ENCODE measurements around the gene ASB3. TPM values are rescaled to one million over a fixed set of nuclear protein-coding genes. Genes with fewer than 3 reads are reported as not detected.
"Not testable (repeated sequence)": the region's sequence is repeated elsewhere in the genome, so short reads cannot be mapped to it uniquely, and the experiment has no call there.

The ASB3 gene
- polyA plus RNA-seq, 6 donors from 2014 or later, result 19.3 to 30.2 (median 21.0) TPM

DNA sequence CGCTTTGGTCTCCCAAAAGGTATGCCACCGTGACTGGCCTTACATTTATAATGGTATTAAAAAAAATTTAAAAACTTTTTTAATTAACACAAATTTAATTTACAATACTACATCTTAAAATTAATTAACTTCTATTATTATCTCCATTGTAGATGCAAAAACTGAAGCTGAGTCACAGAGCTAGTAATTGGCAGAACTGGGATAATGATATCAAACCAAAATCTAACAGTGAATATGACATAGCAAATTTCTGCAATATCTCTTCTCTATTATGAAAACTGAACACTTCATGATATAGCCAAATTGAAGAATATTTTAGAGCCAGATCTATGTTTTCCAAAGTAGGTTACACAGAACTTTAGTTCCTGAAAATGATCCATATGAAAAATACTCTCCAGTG lies 85.5 kb downstream of the ASB3 start:
- Mint-ChIP-seq H3K27me3 (no peaks in the 10 kb centered on the region), H3K9me3 (no peaks in the 10 kb centered on the region), H3K36me3 (peaks cover 36 to 43% of the 10 kb centered on the region in 2 donors), H3K27ac (no peak overlapping the region), H3K4me1 (no peaks in the 10 kb centered on the region), H3K4me3 (no peak overlapping the region)
- DNase-seq (no peak), ATAC-seq (ENCODE audit: low read depth in 2 of 2) (no peak)

DNA sequence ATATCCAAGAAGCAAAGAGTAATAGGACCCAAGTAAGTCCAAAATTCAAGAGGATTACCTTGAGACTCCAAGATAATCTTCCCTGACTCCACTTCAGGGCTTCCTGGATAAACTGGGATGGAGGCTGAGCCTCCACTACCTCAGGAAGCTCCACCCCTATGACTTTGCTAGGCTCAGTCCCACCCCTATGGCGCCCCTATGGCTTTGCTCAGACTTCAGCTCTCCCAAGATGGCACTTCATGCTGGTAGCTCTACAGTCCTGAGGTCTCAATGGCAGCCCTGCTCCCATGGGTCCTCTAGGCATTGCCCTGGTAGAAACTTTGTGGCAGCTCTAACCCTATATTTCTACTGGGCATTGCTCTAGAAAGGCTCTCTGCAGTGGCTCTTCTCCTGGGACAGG lies 89.1 kb downstream of the ASB3 start:
- Mint-ChIP-seq H3K27me3 (no peaks in the 10 kb centered on the region), H3K4me3 (no peak overlapping the region), H3K36me3 (peaks cover 29 to 36% of the 10 kb centered on the region in 2 donors), H3K27ac (no peak overlapping the region), H3K9me3 (no peaks in the 10 kb centered on the region), H3K4me1 (no peaks in the 10 kb centered on the region)
- ATAC-seq (ENCODE audit: low read depth in 2 of 2), result no peak
- DNase-seq, result no peak

DNA sequence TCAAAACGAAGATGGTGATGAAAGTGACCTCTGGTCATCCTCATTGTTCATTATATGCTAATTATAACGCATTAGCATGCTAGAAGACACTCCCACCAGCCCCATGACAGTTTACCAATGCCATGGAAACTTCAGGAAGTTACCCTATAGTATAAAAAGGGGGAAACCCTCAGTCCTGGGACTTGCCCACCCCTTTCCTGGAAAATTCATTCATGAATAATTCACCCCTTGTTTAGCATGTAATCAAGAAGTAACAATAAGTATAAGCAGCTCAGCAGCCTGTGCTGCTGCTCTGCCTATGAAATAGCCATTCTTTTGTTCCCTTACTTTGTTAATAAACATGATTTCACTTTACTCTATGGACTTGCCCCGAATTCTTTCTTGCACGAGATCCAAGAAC lies 89.7 kb downstream of the ASB3 start:
- Mint-ChIP-seq H3K4me1 (no peaks in the 10 kb centered on the region), H3K4me3 (no peak overlapping the region), H3K36me3 (peaks cover 29 to 36% of the 10 kb centered on the region in 2 donors), H3K27me3 (no peaks in the 10 kb centered on the region), H3K27ac (no peak overlapping the region), H3K9me3 (no peaks in the 10 kb centered on the region)
- DNase-seq (no peak), ATAC-seq (ENCODE audit: low read depth in 2 of 2) (no peak)

DNA sequence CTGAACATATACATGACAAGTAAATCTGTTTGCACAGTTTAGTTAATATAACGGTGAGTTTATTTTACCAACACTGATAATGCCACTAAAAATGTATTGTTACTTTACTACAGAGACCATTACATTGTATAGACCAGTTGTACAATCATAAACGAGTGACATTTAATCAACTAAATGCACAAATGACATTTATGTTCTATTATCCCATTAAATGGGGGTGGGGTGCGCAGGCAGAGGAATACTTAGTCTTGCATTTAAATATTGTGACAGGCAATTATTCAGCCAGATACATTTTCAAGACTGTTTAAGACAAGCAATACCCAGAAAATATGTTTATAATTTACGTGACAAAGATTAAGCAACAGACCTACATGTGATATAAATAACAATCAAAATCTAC lies 91.2 kb downstream of the ASB3 start:
- H3K4me3 Mint-ChIP-seq, result no peak overlapping the region
- H3K9me3 Mint-ChIP-seq, result no peaks in the 10 kb centered on the region
- no peaks in the 10 kb centered on the region for H3K27me3 Mint-ChIP-seq
- peaks cover 29 to 46% of the 10 kb centered on the region in 2 donors for H3K36me3 Mint-ChIP-seq
- DNase-seq (no peak), ATAC-seq (ENCODE audit: low read depth in 2 of 2) (no peak)
- H3K27ac Mint-ChIP-seq, result no peak overlapping the region
- H3K4me1 Mint-ChIP-seq, result no peaks in the 10 kb centered on the region

DNA sequence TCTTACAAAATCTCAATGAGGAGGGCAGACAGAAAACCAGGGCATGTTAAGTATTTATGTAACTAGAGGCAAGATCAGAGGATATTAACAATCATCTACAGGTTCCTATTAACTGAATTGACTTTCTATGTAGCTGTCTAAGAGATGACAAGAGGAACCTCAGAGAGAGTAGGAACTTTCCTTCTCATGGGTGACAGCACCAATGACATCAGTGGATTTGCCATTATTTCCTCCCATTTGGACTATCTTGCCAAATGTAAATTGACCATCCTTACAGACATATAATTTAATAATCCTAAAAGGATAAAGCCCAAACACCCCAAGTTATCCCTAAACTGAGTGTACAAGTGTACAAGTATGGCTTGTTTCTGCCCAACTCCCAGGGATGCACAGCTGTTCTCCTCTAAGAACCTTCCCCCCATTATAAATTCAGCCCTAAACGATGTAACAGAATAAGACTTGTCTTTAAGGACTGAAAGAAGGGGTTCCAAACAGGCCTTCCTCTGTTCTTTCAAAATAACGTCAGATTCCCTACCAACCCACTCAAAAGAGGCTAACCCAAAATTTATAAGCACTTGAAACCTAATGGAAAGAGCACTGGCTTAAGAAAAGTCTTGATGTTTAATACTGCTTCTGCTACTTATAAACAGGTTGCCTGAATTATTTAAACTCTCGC lies 92.5 kb downstream of the ASB3 start:
- Mint-ChIP-seq H3K27ac (peak overlapping the region in 1 of 6 donors; percentile 22), H3K4me1 (no peaks in the 10 kb centered on the region), H3K4me3 (no peak overlapping the region), H3K27me3 (no peaks in the 10 kb centered on the region), H3K36me3 (peaks cover 17 to 34% of the 10 kb centered on the region in 2 donors), H3K9me3 (no peaks in the 10 kb centered on the region)
- ATAC-seq (ENCODE audit: low read depth in 2 of 2) (no peak), DNase-seq (no peak)

DNA sequence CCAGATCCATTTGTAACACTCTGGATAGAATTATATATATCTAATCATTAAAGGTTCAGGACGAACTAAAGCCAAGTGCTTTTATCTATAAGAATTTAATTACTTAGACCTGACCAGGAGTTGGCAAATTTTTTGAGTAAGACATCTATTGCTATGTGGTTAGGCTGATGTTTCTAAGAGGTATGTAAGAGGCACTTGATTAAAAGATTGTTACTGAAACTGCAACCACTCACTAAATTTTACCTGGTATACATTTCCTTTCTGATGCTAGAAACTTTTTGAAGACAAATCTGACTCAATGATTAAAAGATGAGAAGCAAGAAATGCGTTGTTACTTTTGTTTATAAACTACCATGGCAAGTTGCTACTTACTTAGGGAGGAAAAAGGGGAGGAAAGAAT lies 95.9 kb downstream of the ASB3 start:
- no peak overlapping the region for H3K4me3 Mint-ChIP-seq
- no peaks in the 10 kb centered on the region for H3K4me1 Mint-ChIP-seq
- H3K27me3 Mint-ChIP-seq, result no peaks in the 10 kb centered on the region
- DNase-seq (no peak), ATAC-seq (ENCODE audit: low read depth in 2 of 2) (no peak)
- no peak overlapping the region for H3K27ac Mint-ChIP-seq
- peaks cover 1 to 17% of the 10 kb centered on the region in 2 donors for H3K36me3 Mint-ChIP-seq
- H3K9me3 Mint-ChIP-seq, result no peaks in the 10 kb centered on the region

DNA sequence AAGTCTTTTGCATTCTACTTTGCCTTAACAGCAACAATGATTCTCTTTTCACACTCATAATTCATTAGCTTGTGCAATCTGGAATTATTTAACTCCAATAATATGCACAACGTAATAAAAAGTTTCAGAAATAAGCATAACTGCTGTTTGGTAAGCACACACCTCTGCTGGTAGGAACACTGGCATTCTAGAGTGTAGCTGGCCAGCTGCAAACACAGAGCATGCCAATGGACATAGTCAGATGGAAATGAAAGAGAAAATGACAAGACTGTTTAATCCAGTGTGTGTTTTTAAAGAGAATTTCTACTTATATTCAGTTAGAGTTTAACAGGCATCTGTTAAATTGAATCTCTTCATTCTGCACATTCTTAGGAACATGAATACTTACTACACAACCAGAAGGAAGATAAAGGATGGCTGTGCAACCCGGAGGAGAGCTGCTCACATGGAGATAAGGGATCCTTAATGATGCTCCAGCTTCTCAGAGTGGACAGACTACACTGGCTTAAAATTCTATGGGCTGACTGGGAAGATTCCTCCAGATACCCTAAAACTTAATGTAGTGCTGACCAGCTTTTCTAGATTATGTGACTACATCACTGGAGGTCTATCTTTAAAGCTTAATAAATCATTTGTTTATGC lies 113.8 kb downstream of the ASB3 start:
- Mint-ChIP-seq H3K4me1 (peaks cover 0 to 1% (median 0%) of the 10 kb centered on the region in 3 donors), H3K27me3 (no peaks in the 10 kb centered on the region), H3K36me3 (peaks cover 6 to 10% of the 10 kb centered on the region in 2 donors), H3K27ac (peak overlapping the region in 1 of 6 donors; percentile 18), H3K9me3 (peaks cover 0 to 2% (median under 1%) of the 10 kb centered on the region in 7 donors), H3K4me3 (no peak overlapping the region)
- DNase-seq (no peak), ATAC-seq (ENCODE audit: low read depth in 2 of 2) (no peak)

DNA sequence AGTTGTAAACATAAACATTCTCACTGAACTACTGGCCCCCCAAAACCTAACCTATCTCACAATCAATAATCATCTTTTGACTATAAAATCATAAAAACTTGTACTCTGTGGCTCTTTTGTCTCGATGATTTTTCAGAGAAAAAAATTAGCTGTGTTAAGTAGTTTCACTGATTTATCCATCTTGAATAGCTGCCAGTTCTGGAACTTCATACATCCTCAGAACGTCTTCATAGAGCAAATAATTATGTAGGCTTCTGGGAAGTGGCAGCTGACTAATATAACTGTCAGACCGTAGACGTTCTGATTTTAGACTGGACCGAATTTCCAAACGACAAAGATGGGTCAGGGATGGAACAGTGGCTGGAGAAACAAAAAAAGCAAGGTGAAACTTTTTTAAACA lies 116.4 kb downstream of the ASB3 start:
- H3K27ac Mint-ChIP-seq, result no peak overlapping the region
- H3K4me3 Mint-ChIP-seq, result no peak overlapping the region
- H3K9me3 Mint-ChIP-seq, result peaks cover 0 to 12% (median 8%) of the 10 kb centered on the region in 7 donors
- peaks cover 9 to 10% of the 10 kb centered on the region in 2 donors for H3K36me3 Mint-ChIP-seq
- ATAC-seq (ENCODE audit: low read depth in 2 of 2) (no peak), DNase-seq (no peak)
- no peaks in the 10 kb centered on the region for H3K4me1 Mint-ChIP-seq
- no peaks in the 10 kb centered on the region for H3K27me3 Mint-ChIP-seq

DNA sequence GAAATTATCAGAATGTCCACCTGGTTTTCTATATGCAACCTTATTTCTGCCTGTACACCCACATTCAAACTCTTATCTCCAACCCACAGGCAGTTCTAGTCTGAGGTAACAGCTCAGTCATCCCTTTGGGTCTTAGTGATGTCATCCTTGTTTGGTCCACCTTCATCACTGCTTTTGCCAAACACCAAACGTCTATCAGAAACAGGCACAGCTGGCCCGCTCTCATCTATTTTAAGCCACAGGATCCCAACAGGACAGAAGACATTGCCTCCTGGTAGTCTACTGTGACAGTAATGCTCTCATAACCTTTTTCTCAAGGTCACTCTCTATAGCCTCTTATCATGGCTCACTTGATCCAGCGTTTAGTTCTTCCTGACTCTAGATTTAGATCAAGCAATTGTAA lies 118.1 kb downstream of the ASB3 start:
- ATAC-seq (ENCODE audit: low read depth in 2 of 2) (no peak), DNase-seq (no peak)
- Mint-ChIP-seq H3K4me1 (peaks cover 0 to 5% (median 0%) of the 10 kb centered on the region in 3 donors), H3K36me3 (peaks cover 11 to 22% of the 10 kb centered on the region in 2 donors), H3K4me3 (no peak overlapping the region), H3K27me3 (no peaks in the 10 kb centered on the region), H3K27ac (peak overlapping the region in 1 of 6 donors; percentile 55), H3K9me3 (peaks cover 3 to 21% (median 8%) of the 10 kb centered on the region in 7 donors)

DNA sequence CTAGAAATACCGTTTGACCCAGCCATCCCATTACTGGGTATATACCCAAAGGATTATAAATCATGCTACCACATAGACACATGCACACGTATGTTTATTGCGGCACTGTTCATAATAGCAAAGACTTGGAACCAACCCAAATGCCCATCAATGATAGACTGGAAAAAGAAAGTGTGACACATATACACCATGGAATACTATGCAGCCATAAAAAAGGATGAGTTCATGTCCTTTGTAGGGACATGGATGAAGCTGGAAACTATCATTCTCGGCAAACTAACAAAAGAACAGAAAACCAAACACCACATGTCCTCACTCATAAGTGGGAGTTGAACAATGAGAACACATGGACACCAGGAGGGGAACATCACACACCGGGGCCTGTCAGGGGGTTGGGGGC lies 119.6 kb downstream of the ASB3 start:
- not testable (repeated sequence) for DNase-seq; H3K27me3 Mint-ChIP-seq; H3K4me3 Mint-ChIP-seq; H3K4me1 Mint-ChIP-seq; ATAC-seq (ENCODE audit: low read depth in 2 of 2)
- Mint-ChIP-seq H3K9me3 (peaks cover 3 to 22% (median 8%) of the 10 kb centered on the region in 7 donors), H3K36me3 (peaks cover 19 to 23% of the 10 kb centered on the region in 2 donors), H3K27ac (peak overlapping the region in 1 of 6 donors; percentile 42)

DNA sequence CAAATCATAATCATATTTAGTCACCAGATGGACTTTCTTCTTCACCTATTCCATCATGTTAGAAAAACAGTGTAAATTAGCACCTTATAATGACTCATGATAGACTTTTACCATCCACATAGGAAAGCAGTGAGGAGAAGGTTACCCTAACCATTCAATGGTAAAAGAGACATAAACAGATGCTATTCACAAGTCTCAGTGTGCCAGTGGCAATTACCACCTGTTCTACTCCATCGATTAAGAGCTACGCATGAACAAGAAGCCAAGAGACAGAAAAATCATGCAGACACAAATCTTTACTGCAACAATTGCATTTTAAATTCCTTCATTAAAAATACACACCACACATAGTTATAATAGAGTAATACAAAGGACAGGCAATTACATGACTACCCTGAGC lies 125.9 kb downstream of the ASB3 start:
- no peak overlapping the region for H3K4me3 Mint-ChIP-seq
- H3K4me1 Mint-ChIP-seq, result peaks cover 0 to 9% (median 0%) of the 10 kb centered on the region in 3 donors
- H3K27ac Mint-ChIP-seq, result no peak overlapping the region
- DNase-seq (no peak), ATAC-seq (ENCODE audit: low read depth in 2 of 2) (no peak)
- peaks cover 10 to 13% of the 10 kb centered on the region in 2 donors for H3K36me3 Mint-ChIP-seq
- no peaks in the 10 kb centered on the region for H3K27me3 Mint-ChIP-seq
- H3K9me3 Mint-ChIP-seq, result peaks cover 0 to 12% (median 1%) of the 10 kb centered on the region in 7 donors

DNA sequence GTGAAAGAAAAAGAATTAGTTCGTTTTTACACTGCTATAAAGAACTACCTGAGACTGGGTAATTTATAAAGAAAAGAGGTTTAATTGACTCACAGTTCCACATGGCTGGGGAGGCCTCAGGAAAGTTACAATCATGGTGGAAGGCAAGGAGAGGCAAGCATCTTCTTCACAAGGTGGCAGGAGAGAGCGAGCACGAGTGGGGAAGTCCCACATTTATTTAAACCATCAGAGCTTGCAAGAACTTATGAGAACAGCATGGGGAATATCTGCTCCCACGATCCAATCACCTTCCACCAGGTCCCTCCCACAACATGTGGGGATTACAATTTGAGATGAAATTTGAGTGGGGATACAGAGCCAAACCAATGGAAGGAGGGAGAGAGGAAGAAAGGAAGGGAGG lies 128.3 kb downstream of the ASB3 start:
- not testable (repeated sequence) for H3K27me3 Mint-ChIP-seq; DNase-seq; ATAC-seq (ENCODE audit: low read depth in 2 of 2); H3K9me3 Mint-ChIP-seq; H3K4me3 Mint-ChIP-seq; H3K4me1 Mint-ChIP-seq; H3K36me3 Mint-ChIP-seq
- peak overlapping the region in 2 of 6 donors; percentile 39 to 56 for H3K27ac Mint-ChIP-seq

DNA sequence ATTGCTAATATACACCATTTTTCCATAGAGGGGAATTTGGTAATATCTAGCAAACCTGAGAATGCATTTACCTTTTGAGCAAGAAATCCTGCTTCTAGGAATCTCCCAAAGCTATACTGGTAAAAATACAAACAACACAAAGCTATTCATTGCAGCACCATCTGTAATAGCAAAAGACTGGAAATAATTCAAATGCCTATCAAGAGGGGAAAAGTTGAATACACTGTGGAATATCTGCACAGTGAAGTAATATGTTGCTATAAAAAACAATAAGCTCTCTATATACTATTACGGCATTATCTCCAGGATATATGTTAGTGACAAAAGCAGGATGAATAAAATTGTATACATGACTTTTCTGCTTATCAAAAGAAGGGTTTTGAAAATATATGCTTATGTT lies 131.5 kb downstream of the ASB3 start:
- no peak overlapping the region for H3K4me3 Mint-ChIP-seq
- no peaks in the 10 kb centered on the region for H3K27me3 Mint-ChIP-seq
- peaks cover 0 to 7% of the 10 kb centered on the region in 2 donors for H3K36me3 Mint-ChIP-seq
- ATAC-seq (ENCODE audit: low read depth in 2 of 2) (no peak), DNase-seq (no peak)
- peaks cover 0 to 8% (median 0%) of the 10 kb centered on the region in 7 donors for H3K9me3 Mint-ChIP-seq
- H3K27ac Mint-ChIP-seq, result no peak overlapping the region
- H3K4me1 Mint-ChIP-seq, result peaks cover 0 to 4% (median 0%) of the 10 kb centered on the region in 3 donors

DNA sequence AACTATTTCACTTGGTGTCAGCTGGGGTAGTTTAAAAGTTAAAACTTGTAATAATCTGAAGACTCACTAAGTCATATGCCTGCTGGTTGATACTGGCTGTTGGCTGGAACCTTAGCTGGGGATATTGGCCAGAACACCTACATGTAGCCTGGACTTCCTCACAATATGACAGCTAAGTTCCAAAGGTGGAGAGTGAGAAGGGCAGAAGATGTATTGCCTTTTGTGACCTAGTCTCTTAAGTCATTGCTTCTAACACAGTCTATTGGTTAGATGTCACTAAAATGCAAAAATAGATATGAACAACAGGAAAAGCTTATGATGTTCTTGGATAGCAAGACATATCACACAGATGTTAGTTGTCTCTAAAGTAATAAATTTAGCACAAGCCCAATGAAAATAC lies 132.4 kb downstream of the ASB3 start:
- H3K27ac Mint-ChIP-seq, result no peak overlapping the region
- H3K9me3 Mint-ChIP-seq, result peaks cover 0 to 8% (median 0%) of the 10 kb centered on the region in 7 donors
- peaks cover 0 to 4% (median 0%) of the 10 kb centered on the region in 3 donors for H3K27me3 Mint-ChIP-seq
- H3K36me3 Mint-ChIP-seq, result peaks cover 0 to 7% of the 10 kb centered on the region in 2 donors
- ATAC-seq (ENCODE audit: low read depth in 2 of 2) (no peak), DNase-seq (no peak)
- H3K4me1 Mint-ChIP-seq, result peaks cover 0 to 4% (median 0%) of the 10 kb centered on the region in 3 donors
- H3K4me3 Mint-ChIP-seq, result no peak overlapping the region

Measured in naive B cell (primary cell).